Endothelial cell of umbilical vein (primary cell): ENCODE results near the gene ANGPTL7. TPM values are rescaled to one million over a fixed set of nuclear protein-coding genes. Genes with fewer than 3 reads are reported as not detected.

Experiments
- BruUV-seq: library from RNA; stranded (reverse); fragments of 400-500 nt; replicated peaks from 2 replicates; lab custom pipeline; 2021; lab: Mats Ljungman, UMichigan
- CTCF ChIA-PET: fragments of 300-600, 350-600 bp; sonication (Branson Sonifier 250); formaldehyde crosslinking; loops from one replicate; lab custom pipeline; 2021; ENCODE audit warnings: antibody characterized with exemption, inconsistent platforms; lab: Charles Lee
- POLR2A ChIA-PET: fragments of 300-600, 350-600 bp; sonication (Branson Sonifier 250); formaldehyde crosslinking; loops from one replicate; lab custom pipeline; 2021; ENCODE audit warnings: antibody characterized with exemption, inconsistent platforms; lab: Charles Lee
- DNase-seq: peaks from one replicate; pipeline ENCODE4 v3.0.0-alpha.2; 2011; ENCODE audit warnings: low read depth, low spot score
- FAIRE-seq: peaks from 2 replicates; lab custom pipeline; 2011; peaks lifted over from hg19 to GRCh38; lab: Jason Lieb, UNC
- H2AFZ ChIP-seq: 2 replicates; pipeline ENCODE4 v1.6.0; 2012; ENCODE audit warnings: low read depth, low read length, control low read depth, inconsistent platforms
- H3K27ac ChIP-seq: 2 replicates; pipeline ENCODE4 v1.5.1; 2011; ENCODE audit warnings: low read depth, mild to moderate bottlenecking, control low read depth, low read length, moderate library complexity; ENCODE audit not compliant: insufficient read depth
- H3K27me3 ChIP-seq, 2 experiments: 2 replicates each; pipeline versions ENCODE4 v1.6.0 to v1.6.1; 2011; ENCODE audit warnings: low read length in 2 of 2, mixed read lengths in 1 of 2; ENCODE audit not compliant: control insufficient read depth in 2 of 2, insufficient read depth in 2 of 2
- H3K36me3 ChIP-seq, 2 experiments: 2 replicates in 1 of 2; 3 replicates in 1 of 2; pipeline ENCODE4 v1.5.1; 2011; ENCODE audit warnings: low read length in 2 of 2, mild to moderate bottlenecking in 1 of 2, moderate library complexity in 1 of 2; ENCODE audit not compliant: control insufficient read depth in 2 of 2, insufficient read depth in 2 of 2; ENCODE audit errors: extremely low read depth in 1 of 2
- H3K4me1 ChIP-seq: 3 replicates; pipeline ENCODE4 v1.5.1; 2011; ENCODE audit warnings: mild to moderate bottlenecking, low read length; ENCODE audit not compliant: control insufficient read depth, insufficient read depth; ENCODE audit errors: extremely low read depth
- H3K4me2 ChIP-seq: 2 replicates; pipeline ENCODE4 v1.6.1; 2011; ENCODE audit warnings: low read length, control low read depth, mixed read lengths; ENCODE audit not compliant: insufficient read depth
- H3K4me3 ChIP-seq, 3 experiments: fragments of 200-600 bp in 1 of 3; sonication (generic), shearing (Covaris generic) in 1 of 3; replicated peaks in 1 of 3; 2 replicates each; pipeline ENCODE4 v1.5.1; 2011 to 2016; ENCODE audit warnings: control low read depth in 3 of 3, low read length in 3 of 3, mild to moderate bottlenecking in 2 of 3, inconsistent platforms in 1 of 3, low read depth in 1 of 3, moderate library complexity in 1 of 3; ENCODE audit not compliant: insufficient read depth in 1 of 3
- H3K79me2 ChIP-seq: 2 replicates; pipeline ENCODE4 v1.6.0; 2012; ENCODE audit warnings: low read length, inconsistent platforms; ENCODE audit not compliant: control insufficient read depth, insufficient read depth
- H3K9ac ChIP-seq: replicated peaks from 2 replicates; pipeline ENCODE3; 2011; ENCODE audit warnings: low read length, control low read depth; ENCODE audit not compliant: insufficient read depth; ENCODE audit errors: extremely low read depth
- H3K9me1 ChIP-seq: replicated peaks from 3 replicates; pipeline ENCODE4 v1.6.0; 2011; ENCODE audit warnings: mild to moderate bottlenecking, low read length; ENCODE audit not compliant: control insufficient read depth, insufficient read depth; ENCODE audit errors: extremely low read depth
- H3K9me3 ChIP-seq: replicated peaks from 2 replicates; pipeline ENCODE4 v1.5.1; 2012; ENCODE audit warnings: low read length, inconsistent platforms; ENCODE audit not compliant: control insufficient read depth, insufficient read depth
- H4K20me1 ChIP-seq: replicated peaks from 2 replicates; pipeline ENCODE3; 2011; ENCODE audit warnings: mild to moderate bottlenecking, low read length; ENCODE audit not compliant: control insufficient read depth, insufficient read depth; ENCODE audit errors: extremely low read depth
- CTCF ChIP-seq, 2 donors: IDR thresholded peaks; 1 replicate in 1 of 2; 2 replicates in 1 of 2; pipeline ENCODE4 v1.5.1; 2011; ENCODE audit warnings: low read length in 2 of 2, mild to moderate bottlenecking in 2 of 2, moderate library complexity in 2 of 2, control low read depth in 1 of 2, inconsistent platforms in 1 of 2, low read depth in 1 of 2; ENCODE audit not compliant: insufficient read depth in 1 of 2; ENCODE audit errors: extremely low read depth in 1 of 2
- EZH2 ChIP-seq: IDR thresholded peaks from 2 replicates; pipeline ENCODE4 v1.6.1; 2012; ENCODE audit warnings: borderline replicate concordance, low read depth, mild to moderate bottlenecking, moderate library complexity, low read length, inconsistent platforms; ENCODE audit not compliant: severe bottlenecking
- FOS ChIP-seq: IDR thresholded peaks from 2 replicates; pipeline ENCODE4 v1.6.1; 2011; ENCODE audit warnings: mild to moderate bottlenecking, low read length, moderate library complexity, borderline replicate concordance; ENCODE audit not compliant: insufficient read depth
- GATA2 ChIP-seq: IDR thresholded peaks from 2 replicates; pipeline ENCODE4 v1.7.0; 2011; ENCODE audit warnings: low read depth, mild to moderate bottlenecking, moderate library complexity, mixed read lengths, low read length; ENCODE audit not compliant: insufficient read length, insufficient read depth
- JUN ChIP-seq: IDR thresholded peaks from 2 replicates; pipeline ENCODE4 v1.6.1; 2011; ENCODE audit warnings: borderline replicate concordance, low read depth; ENCODE audit not compliant: insufficient read length, insufficient read depth
- MAX ChIP-seq: IDR thresholded peaks from 2 replicates; pipeline ENCODE4 v1.6.1; 2011; ENCODE audit not compliant: insufficient read depth, insufficient read length
- MYC ChIP-seq: IDR thresholded peaks from one replicate; pipeline ENCODE4 v1.6.1; 2011; ENCODE audit warnings: mild to moderate bottlenecking, low read depth, low read length
- POLR2A ChIP-seq: IDR thresholded peaks from 2 replicates; pipeline ENCODE4 v1.6.1; 2012; ENCODE audit warnings: low read depth, mild to moderate bottlenecking, control low read depth, low read length
- POLR2AphosphoS5 ChIP-seq: IDR thresholded peaks from 2 replicates; pipeline ENCODE4 v1.6.1; 2012; ENCODE audit warnings: low read depth, mild to moderate bottlenecking, control low read depth, low read length, moderate library complexity; ENCODE audit not compliant: insufficient read depth
- dilution Hi-C: fragments of 300-500 bp; cut with MboI; formaldehyde crosslinking; loops from one replicate; pipeline ENCODE4 v1.15.0; 2019; ENCODE audit warnings: low sequenced_read_pairs; ENCODE audit not compliant: extremely low pct_ligation_motif_present
- intact Hi-C: fragments of 100-400 bp; cut with micrococcal nuclease; formaldehyde crosslinking; loops from one replicate; pipeline ENCODE4 v1.10.0; 2022
- polyA plus RNA-seq, 4 experiments: library from polyadenylated mRNA; depleted of rRNA in 3 of 4; stranded (reverse) in 3 of 4; unstranded in 1 of 4; fragments of >200 nt; gene quantifications; 2 replicates each; pipeline versions ENCODE4 v1.2.1 to v1.2.3, GENCODE V29; 2011 to 2012; ENCODE audit warnings: missing spikeins in 1 of 4
- total RNA-seq: library from RNA; stranded (reverse); gene quantifications from 2 replicates; pipeline ENCODE4 v1.2.3, GENCODE V29; 2021

The ANGPTL7 gene
- total and polyA plus RNA-seq, 2 donors (not counting 3 experiments of a cell fraction or from before 2014, with no cell fraction given), result not detected

GRCh38 chr1:11145741-11146140, 43.4 kb upstream of the ANGPTL7 start:
- POLR2A ChIA-PET, result no interaction called here
- no peak overlapping the region for H2AFZ ChIP-seq
- no peak overlapping the region for H3K4me2 ChIP-seq
- CTCF ChIA-PET, result interaction anchor here (1.0 to 2.2 kb wide), 2 partner anchors 16 to 44 kb away, joined by 3 to 5 read pairs; no protein-coding TSS in a partner anchor
- H4K20me1 ChIP-seq, result no peaks in the 10 kb centered on the region
- no peak overlapping the region for H3K4me3 ChIP-seq
- TF ChIP-seq POLR2AphosphoS5, result no peak
- TF ChIP-seq EZH2, result no peak
- TF ChIP-seq GATA2, result no peak
- TF ChIP-seq POLR2A, result no peak
- no peak for TF ChIP-seq MAX
- no peak for TF ChIP-seq MYC
- no peak for TF ChIP-seq FOS
- no peak for TF ChIP-seq CTCF (IDR thresholded peaks at IDR 0.05; ENCODE audit: extremely low read depth in 1 of 2, insufficient read depth in 1 of 2, low read depth in 1 of 2, low read length in 2 of 2)
- no peak for TF ChIP-seq JUN
- H3K4me1 ChIP-seq, result peaks cover 16% of the 10 kb centered on the region
- H3K9ac ChIP-seq, result no peak overlapping the region
- no peaks in the 10 kb centered on the region for H3K9me1 ChIP-seq
- no peaks in the 10 kb centered on the region for H3K79me2 ChIP-seq
- FAIRE-seq, result no peak
- no peaks in the 10 kb centered on the region for H3K9me3 ChIP-seq
- H3K27me3 ChIP-seq, result no peaks in the 10 kb centered on the region
- intact Hi-C loops (no loop called here), dilution Hi-C loops (no loop called here)
- H3K36me3 ChIP-seq, result peaks cover 11 to 26% of the 10 kb centered on the region in 2 experiments
- H3K27ac ChIP-seq, result no peak overlapping the region
- DNase-seq, result no peak
- BruUV-seq, result no TSS peak
